HG02571 (cell line): Measurements from ENCODE around the gene AMN.

Experiments used
- ATAC-seq: cut with Tn5 transposase; IDR thresholded peaks from one replicate; pipeline ENCODE4 v1.9.1; 2021; ENCODE audit warnings: mild to moderate bottlenecking, moderate library complexity; ENCODE audit not compliant: unreplicated experiment

The AMN gene

GRCh38 chr14:102942069-102942468 lies 19.6 kb downstream of the AMN start:
- no peak for ATAC-seq

- no peak for ATAC-seq
Observed at GRCh38 chr14:102943454-102943853, 21.0 kb downstream of the AMN start.

- ATAC-seq = no peak
Observed at GRCh38 chr14:102943979-102944378, 21.5 kb downstream of the AMN start.

GRCh38 chr14:102944448-102945330 lies 22.2 kb downstream of the AMN start:
- no peak for ATAC-seq

- no peak for ATAC-seq
Observed at GRCh38 chr14:102945346-102946130, 23.1 kb downstream of the AMN start.

- ATAC-seq = no peak
Observed at GRCh38 chr14:102947321-102948103, 25.0 kb downstream of the AMN start.

GRCh38 chr14:102948698-102949061 lies 26.2 kb downstream of the AMN start:
- ATAC-seq = no peak

GRCh38 chr14:102949062-102949800 lies 26.8 kb downstream of the AMN start:
- ATAC-seq = no peak

- ATAC-seq = no peak
Observed at GRCh38 chr14:102949801-102950451, 27.5 kb downstream of the AMN start.

GRCh38 chr14:102951034-102951433 lies 28.6 kb downstream of the AMN start:
- ATAC-seq = no peak

- no peak for ATAC-seq
Observed at GRCh38 chr14:102951799-102952198, 29.3 kb downstream of the AMN start.

- no peak for ATAC-seq
Observed at GRCh38 chr14:102952276-102952675, 29.8 kb downstream of the AMN start.

GRCh38 chr14:102953100-102953499 lies 30.6 kb downstream of the AMN start:
- no peak for ATAC-seq

GRCh38 chr14:102954081-102954789 lies 31.8 kb downstream of the AMN start:
- no peak for ATAC-seq

GRCh38 chr14:102955636-102956408 lies 33.4 kb downstream of the AMN start:
- ATAC-seq = no peak

GRCh38 chr14:102957222-102957621 lies 34.8 kb downstream of the AMN start:
- no peak for ATAC-seq

GRCh38 chr14:102958461-102958860 lies 36.0 kb downstream of the AMN start:
- ATAC-seq = no peak

GRCh38 chr14:102962111-102962627 lies 39.7 kb downstream of the AMN start:
- ATAC-seq = no peak
